ENCODE measurements around the gene RPA3. TPM values are rescaled to one million over a fixed set of nuclear protein-coding genes. Genes with fewer than 3 reads are reported as not detected.

RPA3 gene
- total and polyA plus RNA-seq, 2 of the 13 experiments (the other 11 are each of a cell fraction or from before 2014, with no cell fraction given): 38.3 to 154 TPM

DNA sequence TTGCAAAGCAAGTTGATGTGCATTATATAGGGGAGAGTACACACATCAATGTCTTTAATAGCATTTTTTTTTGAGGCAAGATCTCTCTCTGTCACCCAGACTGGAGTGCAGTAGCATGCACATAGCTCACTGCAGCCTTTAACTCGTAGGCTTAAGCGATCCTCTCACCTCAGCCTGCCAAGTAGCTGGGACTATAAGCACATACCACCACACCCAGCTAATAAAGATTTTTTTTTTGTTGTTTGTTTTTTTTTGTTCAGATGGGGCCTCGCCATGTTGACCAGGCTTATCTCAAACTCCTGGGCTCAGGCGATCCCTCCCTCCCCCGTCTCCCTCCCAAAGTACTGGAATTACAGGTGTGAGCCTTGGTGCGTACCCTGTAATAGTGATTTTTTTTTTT, 76.3 kb downstream of the RPA3 start:
- Histone ChIP-seq H3K36me3 (replicated peaks in 1 of 2; ENCODE audit: control insufficient read depth in 1 of 2, insufficient read depth in 2 of 2, low read length in 2 of 2) (no peaks in the 10 kb centered on the region; a peak in 1 of 5 replicates), H3K4me2 (ENCODE audit: low read depth, low read length) (peak overlapping the region; percentile 78), H3K4me3 (replicated peaks in 1 of 3; ENCODE audit: insufficient read depth in 1 of 3, low read depth in 2 of 3, low read length in 3 of 3) (peak overlapping the region; percentile 78 to 94 (median 88)), H3K79me2 (ENCODE audit: insufficient read depth, low read length) (peaks cover 32% of the 10 kb centered on the region), H3K4me1 (ENCODE audit: insufficient read depth, low read length) (peaks cover 41% of the 10 kb centered on the region), H3K9ac (ENCODE audit: insufficient read depth, low read depth, low read length) (peak overlapping the region; percentile 84), H3K9me3 (ENCODE audit: low read length) (no peaks in the 10 kb centered on the region), H4K20me1 (ENCODE audit: insufficient read depth, low read length) (no peaks in the 10 kb centered on the region), H2AFZ (ENCODE audit: low read length) (no peak overlapping the region), H3K27ac (ENCODE audit: extremely low read length, insufficient read depth, low read length) (peak overlapping the region; percentile 82), H3K27me3 (ENCODE audit: control insufficient read depth in 1 of 2, insufficient read depth in 2 of 2, low read length in 2 of 2) (no peaks in the 10 kb centered on the region; a peak in 1 of 5 replicates)
- intact Hi-C loops (cut with micrococcal nuclease; ENCODE audit: unreplicated experiment): loop anchor here (5.0 to 10.0 kb wide), 2 partner anchors 120 to 217 kb away; no protein-coding TSS in a partner anchor
- WGBS (ENCODE audit: low lambda C conversion rate): 23% methylated on average over 6 of the region's 6 CpGs
- DNase-seq (ENCODE audit: low spot score) (no peak), ATAC-seq (no peak), FAIRE-seq (no peak)
- ChIA-PET POLR2A (interaction anchor here (1.0 kb wide), 1 partner anchor 54 kb away, joined by 4 read pairs; no protein-coding TSS in a partner anchor), CTCF (ENCODE audit: low intra/inter-chr PET ratio, low total read pairs) (no interaction called here)
- BruUV-seq (replicated peaks): no TSS peak
- in situ Hi-C loops (cut with HindIII; ENCODE audit: extremely low pct_ligation_motif_present, low pct_unique_long_range_greater_than_20kb): no loop called here
- TF ChIP-seq, protein P1, sequence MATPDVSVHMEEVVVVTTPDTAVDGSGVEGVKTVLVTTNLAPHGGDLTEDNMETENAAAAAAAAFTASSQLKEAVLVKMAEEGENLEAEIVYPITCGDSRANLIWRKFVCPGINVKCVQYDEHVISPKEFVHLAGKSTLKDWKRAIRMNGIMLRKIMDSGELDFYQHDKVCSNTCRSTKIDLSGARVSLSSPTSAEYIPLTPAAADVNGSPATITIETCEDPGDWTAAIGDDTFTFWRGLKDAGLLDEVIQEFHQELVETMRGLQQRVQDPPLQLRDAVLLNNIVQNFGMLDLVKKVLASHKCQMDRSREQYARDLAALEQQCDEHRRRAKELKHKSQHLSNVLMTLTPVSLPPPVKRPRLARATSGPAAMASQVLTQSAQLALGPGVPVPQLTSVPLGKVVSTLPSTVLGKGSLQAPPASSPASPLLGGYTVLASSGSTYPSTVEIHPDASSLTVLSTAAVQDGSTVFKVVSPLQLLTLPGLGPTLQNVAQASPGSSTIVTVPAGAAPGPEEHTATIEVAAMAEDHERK (CRISPR knock-in tag; IDR thresholded peaks at IDR 0.05; ENCODE audit: low read depth): no peak
- TF ChIP-seq, protein P2, sequence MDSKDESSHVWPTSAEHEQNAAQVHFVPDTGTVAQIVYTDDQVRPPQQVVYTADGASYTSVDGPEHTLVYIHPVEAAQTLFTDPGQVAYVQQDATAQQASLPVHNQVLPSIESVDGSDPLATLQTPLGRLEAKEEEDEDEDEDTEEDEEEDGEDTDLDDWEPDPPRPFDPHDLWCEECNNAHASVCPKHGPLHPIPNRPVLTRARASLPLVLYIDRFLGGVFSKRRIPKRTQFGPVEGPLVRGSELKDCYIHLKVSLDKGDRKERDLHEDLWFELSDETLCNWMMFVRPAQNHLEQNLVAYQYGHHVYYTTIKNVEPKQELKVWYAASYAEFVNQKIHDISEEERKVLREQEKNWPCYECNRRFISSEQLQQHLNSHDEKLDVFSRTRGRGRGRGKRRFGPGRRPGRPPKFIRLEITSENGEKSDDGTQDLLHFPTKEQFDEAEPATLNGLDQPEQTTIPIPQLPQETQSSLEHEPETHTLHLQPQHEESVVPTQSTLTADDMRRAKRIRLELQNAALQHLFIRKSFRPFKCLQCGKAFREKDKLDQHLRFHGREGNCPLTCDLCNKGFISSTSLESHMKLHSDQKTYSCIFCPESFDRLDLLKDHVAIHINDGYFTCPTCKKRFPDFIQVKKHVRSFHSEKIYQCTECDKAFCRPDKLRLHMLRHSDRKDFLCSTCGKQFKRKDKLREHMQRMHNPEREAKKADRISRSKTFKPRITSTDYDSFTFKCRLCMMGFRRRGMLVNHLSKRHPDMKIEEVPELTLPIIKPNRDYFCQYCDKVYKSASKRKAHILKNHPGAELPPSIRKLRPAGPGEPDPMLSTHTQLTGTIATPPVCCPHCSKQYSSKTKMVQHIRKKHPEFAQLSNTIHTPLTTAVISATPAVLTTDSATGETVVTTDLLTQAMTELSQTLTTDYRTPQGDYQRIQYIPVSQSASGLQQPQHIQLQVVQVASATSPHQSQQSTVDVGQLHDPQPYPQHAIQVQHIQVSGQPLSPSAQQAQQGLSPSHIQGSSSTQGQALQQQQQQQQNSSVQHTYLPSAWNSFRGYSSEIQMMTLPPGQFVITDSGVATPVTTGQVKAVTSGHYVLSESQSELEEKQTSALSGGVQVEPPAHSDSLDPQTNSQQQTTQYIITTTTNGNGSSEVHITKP (CRISPR knock-in tag; IDR thresholded peaks at IDR 0.05; ENCODE audit: low read depth): no peak
- TF ChIP-seq MEIS2 (CRISPR knock-in tag; IDR thresholded peaks at IDR 0.05) (no peak), MTF2 (CRISPR knock-in tag; IDR thresholded peaks at IDR 0.05; ENCODE audit: borderline replicate concordance) (no peak), MLLT10 (CRISPR knock-in tag; IDR thresholded peaks at IDR 0.05) (no peak), GZF1 (CRISPR knock-in tag; IDR thresholded peaks at IDR 0.05) (no peak)
- TF ChIP-seq, protein P3, sequence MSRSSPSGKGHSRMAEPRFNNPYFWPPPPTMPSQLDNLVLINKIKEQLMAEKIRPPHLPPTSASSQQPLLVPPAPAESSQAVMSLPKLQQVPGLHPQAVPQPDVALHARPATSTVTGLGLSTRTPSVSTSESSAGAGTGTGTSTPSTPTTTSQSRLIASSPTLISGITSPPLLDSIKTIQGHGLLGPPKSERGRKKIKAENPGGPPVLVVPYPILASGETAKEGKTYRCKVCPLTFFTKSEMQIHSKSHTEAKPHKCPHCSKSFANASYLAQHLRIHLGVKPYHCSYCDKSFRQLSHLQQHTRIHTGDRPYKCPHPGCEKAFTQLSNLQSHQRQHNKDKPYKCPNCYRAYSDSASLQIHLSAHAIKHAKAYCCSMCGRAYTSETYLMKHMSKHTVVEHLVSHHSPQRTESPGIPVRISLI (CRISPR knock-in tag; IDR thresholded peaks at IDR 0.05; ENCODE audit: borderline replicate concordance): peak; percentile 75
- TF ChIP-seq, protein P4, sequence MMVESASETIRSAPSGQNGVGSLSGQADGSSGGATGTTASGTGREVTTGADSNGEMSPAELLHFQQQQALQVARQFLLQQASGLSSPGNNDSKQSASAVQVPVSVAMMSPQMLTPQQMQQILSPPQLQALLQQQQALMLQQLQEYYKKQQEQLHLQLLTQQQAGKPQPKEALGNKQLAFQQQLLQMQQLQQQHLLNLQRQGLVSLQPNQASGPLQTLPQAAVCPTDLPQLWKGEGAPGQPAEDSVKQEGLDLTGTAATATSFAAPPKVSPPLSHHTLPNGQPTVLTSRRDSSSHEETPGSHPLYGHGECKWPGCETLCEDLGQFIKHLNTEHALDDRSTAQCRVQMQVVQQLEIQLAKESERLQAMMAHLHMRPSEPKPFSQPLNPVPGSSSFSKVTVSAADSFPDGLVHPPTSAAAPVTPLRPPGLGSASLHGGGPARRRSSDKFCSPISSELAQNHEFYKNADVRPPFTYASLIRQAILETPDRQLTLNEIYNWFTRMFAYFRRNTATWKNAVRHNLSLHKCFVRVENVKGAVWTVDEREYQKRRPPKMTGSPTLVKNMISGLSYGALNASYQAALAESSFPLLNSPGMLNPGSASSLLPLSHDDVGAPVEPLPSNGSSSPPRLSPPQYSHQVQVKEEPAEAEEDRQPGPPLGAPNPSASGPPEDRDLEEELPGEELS (CRISPR knock-in tag; IDR thresholded peaks at IDR 0.05): no peak
- TF ChIP-seq, protein P5, sequence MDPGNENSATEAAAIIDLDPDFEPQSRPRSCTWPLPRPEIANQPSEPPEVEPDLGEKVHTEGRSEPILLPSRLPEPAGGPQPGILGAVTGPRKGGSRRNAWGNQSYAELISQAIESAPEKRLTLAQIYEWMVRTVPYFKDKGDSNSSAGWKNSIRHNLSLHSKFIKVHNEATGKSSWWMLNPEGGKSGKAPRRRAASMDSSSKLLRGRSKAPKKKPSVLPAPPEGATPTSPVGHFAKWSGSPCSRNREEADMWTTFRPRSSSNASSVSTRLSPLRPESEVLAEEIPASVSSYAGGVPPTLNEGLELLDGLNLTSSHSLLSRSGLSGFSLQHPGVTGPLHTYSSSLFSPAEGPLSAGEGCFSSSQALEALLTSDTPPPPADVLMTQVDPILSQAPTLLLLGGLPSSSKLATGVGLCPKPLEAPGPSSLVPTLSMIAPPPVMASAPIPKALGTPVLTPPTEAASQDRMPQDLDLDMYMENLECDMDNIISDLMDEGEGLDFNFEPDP (CRISPR knock-in tag; conservative IDR thresholded peaks at IDR 0.05): 0 out of 2 replicates have a peak, but pooled peaks have one; percentile 23

All from HepG2 (cell line).